ENCODE results near the gene PHYH. TPM values are rescaled to one million over a fixed set of nuclear protein-coding genes. Genes with fewer than 3 reads are reported as not detected.

PHYH gene
- total and polyA plus RNA-seq, 4 donors: 21.0 to 66.7 (median 29.4) TPM

GRCh38 chr10:13231808-13232207, 68.1 kb downstream of the PHYH start:
- WGBS, 2 donors: 89 to 90% methylated on average over 6 of the region's 6 CpGs
- Histone ChIP-seq H3K27ac (ENCODE audit: low read depth in 1 of 2, low read length in 2 of 2) (no peak overlapping the region), H3K36me3 (ENCODE audit: control insufficient read depth in 1 of 2, insufficient read depth in 2 of 2, low read length in 1 of 2) (no peaks in the 10 kb centered on the region), H3K4me3 (ENCODE audit: low read length in 2 of 2) (no peak overlapping the region), H3K9me3 (ENCODE audit: control insufficient read depth, low read length) (no peaks in the 10 kb centered on the region), H3K4me1 (ENCODE audit: control insufficient read depth in 1 of 2, insufficient read depth in 2 of 2, low read length in 2 of 2) (no peaks in the 10 kb centered on the region), H3K27me3 (ENCODE audit: control insufficient read depth in 1 of 2, insufficient read depth in 2 of 2, low read length in 1 of 2) (no peaks in the 10 kb centered on the region)
- DNase-seq (no peak), ATAC-seq (ENCODE audit: low FRiP score) (no peak)
- intact Hi-C loops (cut with DNase I): no loop called here

- intact Hi-C loops (cut with DNase I): no loop called here
- DNase-seq (no peak), ATAC-seq (ENCODE audit: low FRiP score) (no peak)
- no peak overlapping the region for H3K27ac ChIP-seq (ENCODE audit: low read depth in 1 of 2, low read length in 2 of 2)
- H3K4me1 ChIP-seq (ENCODE audit: control insufficient read depth in 1 of 2, insufficient read depth in 2 of 2, low read length in 2 of 2): no peaks in the 10 kb centered on the region
- no peaks in the 10 kb centered on the region for H3K27me3 ChIP-seq (ENCODE audit: control insufficient read depth in 1 of 2, insufficient read depth in 2 of 2, low read length in 1 of 2)
- H3K36me3 ChIP-seq (ENCODE audit: control insufficient read depth in 1 of 2, insufficient read depth in 2 of 2, low read length in 1 of 2): no peaks in the 10 kb centered on the region
- H3K4me3 ChIP-seq (ENCODE audit: low read length in 2 of 2): no peak overlapping the region
- no peaks in the 10 kb centered on the region for H3K9me3 ChIP-seq (ENCODE audit: control insufficient read depth, low read length)
- 47% methylated on average over 9 of the region's 9 CpGs for WGBS, 2 donors
Measured at GRCh38 chr10:13231190-13231589, 68.7 kb downstream of the PHYH start.

Other genes with a start within 250 kb of the PHYH start
- 100 to 1,000 TPM in 1 of 2 donors, 10 to 100 TPM in 1; 87.4 to 107 TPM for gene OPTN, start 199.9 kb downstream of the PHYH start, total RNA-seq
- gene OPTN, start 199.9 kb downstream of the PHYH start, polyA plus RNA-seq: 100 to 1,000 TPM in 1 of 2 donors, 10 to 100 TPM in 1; 92.0 to 115 TPM
- gene MCM10, start 138.5 kb downstream of the PHYH start, total RNA-seq: under 1 TPM; 0.78 to 0.81 TPM
- gene MCM10, start 138.5 kb downstream of the PHYH start, polyA plus RNA-seq: under 1 TPM in 1 of 2 donors, not detected in 1; 0.13 TPM
- gene UCMA, start 65.7 kb downstream of the PHYH start, total RNA-seq: not detected
- gene UCMA, start 65.7 kb downstream of the PHYH start, polyA plus RNA-seq: not detected
- gene SEPHS1, start 48.2 kb upstream of the PHYH start, total RNA-seq: 10 to 100 TPM; 37.8 to 38.1 TPM
- gene SEPHS1, start 48.2 kb upstream of the PHYH start, polyA plus RNA-seq: 10 to 100 TPM; 30.0 to 31.6 TPM
- gene BEND7, start 228.9 kb upstream of the PHYH start, total RNA-seq: 10 to 100 TPM; 24.0 to 28.0 TPM
- gene BEND7, start 228.9 kb upstream of the PHYH start, polyA plus RNA-seq: 10 to 100 TPM in 1 of 2 donors, 1 to 10 TPM in 1; 5.3 to 38.2 TPM

Measured in aorta (tissue), 5 donors.